Hepatocyte (in vitro differentiated cells): ENCODE results near the gene MS4A15.

Source experiments
- CTCF ChIP-seq: fragments of 200-600 bp; sonication (generic); IDR thresholded peaks from 2 replicates; pipeline ENCODE4 v1.5.1; 2016; ENCODE audit warnings: antibody characterized with exemption, mild to moderate bottlenecking; ENCODE audit not compliant: poor library complexity
- EZH2 ChIP-seq: fragments of 200-600 bp; sonication (generic); IDR thresholded peaks from 2 replicates; pipeline ENCODE4 v1.6.1; 2016; ENCODE audit warnings: antibody characterized with exemption, mild to moderate bottlenecking, borderline replicate concordance
- EZH2phosphoT487 ChIP-seq: fragments of 200-600 bp; sonication (generic); IDR thresholded peaks from one replicate; pipeline ENCODE4 v1.6.1; 2018; ENCODE audit warnings: antibody characterized with exemption, mild to moderate bottlenecking, low read depth, moderate library complexity; ENCODE audit not compliant: unreplicated experiment, severe bottlenecking

DNA sequence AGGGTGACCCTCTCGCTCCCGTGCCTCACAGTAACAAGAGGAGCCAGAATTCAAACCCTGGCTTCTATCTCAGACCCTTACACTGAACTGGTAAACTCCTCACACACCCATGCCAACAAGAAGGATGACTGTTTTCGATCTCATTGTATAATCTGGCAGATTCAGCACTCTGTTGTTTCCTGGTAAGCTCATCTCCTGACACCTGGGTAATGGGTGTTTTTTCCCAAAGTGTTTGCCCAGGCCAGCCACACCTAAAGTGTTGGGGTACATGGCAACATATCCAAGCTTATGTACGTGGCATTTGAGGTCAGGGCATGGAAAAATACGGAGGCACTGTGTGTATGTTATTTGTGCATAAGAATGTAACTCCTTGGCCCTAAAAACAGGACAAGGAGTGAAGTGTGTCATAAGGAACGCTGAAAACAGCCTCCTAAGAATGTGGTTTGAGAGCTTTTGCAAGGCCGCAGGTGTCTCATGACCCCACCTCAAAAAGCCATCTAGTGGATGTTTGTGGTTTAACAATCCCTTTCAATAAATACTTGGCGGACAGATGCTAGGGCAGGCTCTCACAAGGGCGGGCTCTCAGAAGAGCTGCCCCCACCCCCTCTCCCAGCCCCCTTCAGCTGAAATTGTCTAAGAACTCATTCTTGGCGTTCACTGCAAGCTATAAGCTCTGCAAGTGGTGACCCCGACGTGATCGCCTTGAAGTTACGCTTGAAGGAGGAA, at the start of gene MS4A15:
- TF ChIP-seq CTCF (peak; percentile 32), EZH2phosphoT487 (no peak), EZH2 (no peak)
